ENCODE data around the gene MYRIP.

MYRIP gene

DNA sequence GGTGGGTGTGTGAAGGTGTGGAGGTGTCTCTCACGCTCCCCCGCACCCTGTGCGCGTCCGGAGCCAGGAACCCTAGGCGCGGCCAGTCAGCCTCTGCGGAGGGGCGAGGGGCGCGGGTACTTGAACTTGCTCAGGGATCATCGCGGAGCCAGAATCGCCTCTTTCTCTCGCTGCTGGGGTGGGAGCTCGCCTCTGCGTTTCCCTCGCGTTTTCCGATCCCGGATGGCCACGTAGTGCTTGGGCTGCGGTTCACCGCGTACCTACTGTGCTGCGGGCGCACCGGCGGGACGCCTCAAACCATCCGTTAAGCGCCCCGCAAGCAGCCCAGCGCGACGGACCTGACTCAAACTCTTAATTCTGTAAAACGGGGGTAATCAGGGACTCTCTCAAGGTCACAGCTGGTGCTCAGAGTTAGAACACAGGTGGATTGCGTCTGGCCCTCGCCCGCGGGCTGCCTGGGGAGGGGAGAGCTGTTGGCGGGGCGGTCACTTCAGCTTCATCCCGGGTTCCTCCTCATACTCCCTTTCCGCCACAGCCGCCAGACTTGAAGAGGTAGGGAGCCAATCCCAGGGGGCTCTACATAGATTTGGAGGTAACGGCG is 686 bp downstream of the MYRIP start:
- H3K27me3 ChIP-seq (ENCODE audit: insufficient read depth, low read length) = no peaks in the 10 kb centered on the region
- no peak overlapping the region for H3K9ac ChIP-seq (ENCODE audit: low read length)
- H3K79me2 ChIP-seq (ENCODE audit: insufficient read depth, low read length) = no peaks in the 10 kb centered on the region
- no peaks in the 10 kb centered on the region for H3K4me1 ChIP-seq (ENCODE audit: insufficient read depth, low read length, severe bottlenecking)
- no peak overlapping the region for H3K4me3 ChIP-seq (ENCODE audit: low read depth, low read length, poor library complexity, severe bottlenecking)
- no peak overlapping the region for H3K4me2 ChIP-seq (ENCODE audit: low read length)
- no peak overlapping the region for H2AFZ ChIP-seq (ENCODE audit: low read length)
- no peaks in the 10 kb centered on the region for H3K9me3 ChIP-seq (ENCODE audit: low read length)
- no peaks in the 10 kb centered on the region for H3K36me3 ChIP-seq (ENCODE audit: insufficient read depth, low read length)
- TF ChIP-seq, protein P1, sequence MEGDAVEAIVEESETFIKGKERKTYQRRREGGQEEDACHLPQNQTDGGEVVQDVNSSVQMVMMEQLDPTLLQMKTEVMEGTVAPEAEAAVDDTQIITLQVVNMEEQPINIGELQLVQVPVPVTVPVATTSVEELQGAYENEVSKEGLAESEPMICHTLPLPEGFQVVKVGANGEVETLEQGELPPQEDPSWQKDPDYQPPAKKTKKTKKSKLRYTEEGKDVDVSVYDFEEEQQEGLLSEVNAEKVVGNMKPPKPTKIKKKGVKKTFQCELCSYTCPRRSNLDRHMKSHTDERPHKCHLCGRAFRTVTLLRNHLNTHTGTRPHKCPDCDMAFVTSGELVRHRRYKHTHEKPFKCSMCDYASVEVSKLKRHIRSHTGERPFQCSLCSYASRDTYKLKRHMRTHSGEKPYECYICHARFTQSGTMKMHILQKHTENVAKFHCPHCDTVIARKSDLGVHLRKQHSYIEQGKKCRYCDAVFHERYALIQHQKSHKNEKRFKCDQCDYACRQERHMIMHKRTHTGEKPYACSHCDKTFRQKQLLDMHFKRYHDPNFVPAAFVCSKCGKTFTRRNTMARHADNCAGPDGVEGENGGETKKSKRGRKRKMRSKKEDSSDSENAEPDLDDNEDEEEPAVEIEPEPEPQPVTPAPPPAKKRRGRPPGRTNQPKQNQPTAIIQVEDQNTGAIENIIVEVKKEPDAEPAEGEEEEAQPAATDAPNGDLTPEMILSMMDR (IDR thresholded peaks at IDR 0.05; ENCODE audit: low read length) = no peak
- no peak for TF ChIP-seq EZH2 (IDR thresholded peaks at IDR 0.05; ENCODE audit: borderline replicate concordance, low read length)
- H3F3A ChIP-seq (ENCODE audit: insufficient read depth, low read length) = no peaks in the 10 kb centered on the region
- H4K20me1 ChIP-seq (ENCODE audit: insufficient read depth, low read length) = no peaks in the 10 kb centered on the region
- no peaks in the 10 kb centered on the region for H3K9me2 ChIP-seq (ENCODE audit: low read depth, low read length)
- no peak overlapping the region for H3K27ac ChIP-seq (ENCODE audit: low read depth, low read length, poor library complexity, severe bottlenecking)

DNA sequence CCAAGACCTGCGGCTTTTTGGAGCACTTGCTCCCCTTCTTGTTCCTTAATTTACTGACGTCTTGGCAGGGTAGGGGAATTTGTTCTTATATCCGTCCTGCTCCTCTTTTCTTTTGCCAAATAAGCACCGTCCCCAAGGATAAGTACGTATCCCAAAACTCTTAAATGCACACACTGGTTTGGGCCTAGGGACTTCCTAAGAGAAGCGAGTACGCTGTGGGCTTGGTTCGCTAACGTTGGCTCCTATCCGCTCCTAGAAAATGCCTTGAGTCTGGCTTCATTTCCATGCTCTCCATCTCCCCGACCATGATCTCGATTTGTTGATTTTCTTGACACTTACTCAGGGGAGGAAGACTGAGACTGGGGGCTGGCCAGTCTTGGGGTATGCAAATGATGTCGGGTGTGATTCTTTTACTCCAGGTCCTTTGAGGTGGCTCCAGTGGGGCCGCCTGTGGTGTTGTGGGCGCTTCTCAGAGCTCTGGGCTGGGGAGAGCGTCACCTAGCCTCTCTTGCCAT is 1.3 kb downstream of the MYRIP start:
- no peak for TF ChIP-seq EZH2 (IDR thresholded peaks at IDR 0.05; ENCODE audit: borderline replicate concordance, low read length)
- TF ChIP-seq, protein P1 (IDR thresholded peaks at IDR 0.05; ENCODE audit: low read length) = no peak
- no peak overlapping the region for H3K4me2 ChIP-seq (ENCODE audit: low read length)
- no peaks in the 10 kb centered on the region for H3K9me3 ChIP-seq (ENCODE audit: low read length)
- no peaks in the 10 kb centered on the region for H3K36me3 ChIP-seq (ENCODE audit: insufficient read depth, low read length)
- H3K9ac ChIP-seq (ENCODE audit: low read length) = no peak overlapping the region
- no peaks in the 10 kb centered on the region for H4K20me1 ChIP-seq (ENCODE audit: insufficient read depth, low read length)
- H3K4me1 ChIP-seq (ENCODE audit: insufficient read depth, low read length, severe bottlenecking) = no peaks in the 10 kb centered on the region
- H3K27me3 ChIP-seq (ENCODE audit: insufficient read depth, low read length) = no peaks in the 10 kb centered on the region
- H3K79me2 ChIP-seq (ENCODE audit: insufficient read depth, low read length) = no peaks in the 10 kb centered on the region
- H2AFZ ChIP-seq (ENCODE audit: low read length) = no peak overlapping the region
- H3K27ac ChIP-seq (ENCODE audit: low read depth, low read length, poor library complexity, severe bottlenecking) = no peak overlapping the region
- H3K9me2 ChIP-seq (ENCODE audit: low read depth, low read length) = no peaks in the 10 kb centered on the region
- H3K4me3 ChIP-seq (ENCODE audit: low read depth, low read length, poor library complexity, severe bottlenecking) = no peak overlapping the region
- H3F3A ChIP-seq (ENCODE audit: insufficient read depth, low read length) = no peaks in the 10 kb centered on the region

DNA sequence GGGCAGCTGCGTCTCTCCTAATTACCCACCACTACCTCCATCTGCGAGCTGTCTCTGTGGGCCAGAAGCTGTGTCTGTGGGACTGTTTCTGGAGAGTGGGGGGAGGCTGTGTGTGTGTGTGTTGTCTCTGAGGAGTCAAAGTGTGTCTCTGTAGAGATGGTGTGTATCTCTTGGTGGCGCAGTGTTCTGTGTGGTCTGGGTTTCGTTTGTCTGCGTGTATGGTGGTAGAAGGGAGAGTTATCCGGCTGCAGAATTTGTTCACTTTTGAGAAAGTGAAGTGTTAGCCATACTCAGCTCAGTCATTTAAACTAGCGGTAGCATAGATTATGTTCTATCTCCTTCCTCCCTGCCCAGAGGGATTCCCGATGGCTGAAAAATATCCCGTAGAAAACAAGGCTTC is 2.2 kb downstream of the MYRIP start:
- Histone ChIP-seq H3K9ac (ENCODE audit: low read length) (no peak overlapping the region), H3K4me2 (ENCODE audit: low read length) (no peak overlapping the region)
- TF ChIP-seq EZH2 (IDR thresholded peaks at IDR 0.05; ENCODE audit: borderline replicate concordance, low read length) = no peak
- TF ChIP-seq, protein P1 (IDR thresholded peaks at IDR 0.05; ENCODE audit: low read length) = no peak

More for the DNA sequence above, 2.2 kb downstream of the MYRIP start:
- Histone ChIP-seq H3K9me3 (ENCODE audit: low read length) (no peaks in the 10 kb centered on the region), H3K79me2 (ENCODE audit: insufficient read depth, low read length) (no peaks in the 10 kb centered on the region), H4K20me1 (ENCODE audit: insufficient read depth, low read length) (no peaks in the 10 kb centered on the region), H3K27me3 (ENCODE audit: insufficient read depth, low read length) (no peaks in the 10 kb centered on the region), H3K9me2 (ENCODE audit: low read depth, low read length) (no peaks in the 10 kb centered on the region), H3K27ac (ENCODE audit: low read depth, low read length, poor library complexity, severe bottlenecking) (no peak overlapping the region), H3K36me3 (ENCODE audit: insufficient read depth, low read length) (no peaks in the 10 kb centered on the region), H3K4me3 (ENCODE audit: low read depth, low read length, poor library complexity, severe bottlenecking) (no peak overlapping the region), H3F3A (ENCODE audit: insufficient read depth, low read length) (no peaks in the 10 kb centered on the region), H3K4me1 (ENCODE audit: insufficient read depth, low read length, severe bottlenecking) (no peaks in the 10 kb centered on the region), H2AFZ (ENCODE audit: low read length) (no peak overlapping the region)

Measured in OCI-LY1 (cell line).